C4-2B (cell line): ENCODE measurements around the gene ARHGEF4.

Experiments
- H3K27ac ChIP-seq: fragments of 450-650 bp; 2 replicates; pipeline ENCODE4 v1.5.1; 2017
- CTCF ChIP-seq: fragments of 450-650 bp; conservative IDR thresholded peaks from 2 replicates; pipeline ENCODE4 v1.5.1; 2017; ENCODE audit warnings: mild to moderate bottlenecking
- ZFX ChIP-seq: fragments of 450-650 bp; IDR thresholded peaks from 2 replicates; pipeline ENCODE4 v1.6.1; 2017

The ARHGEF4 gene

GRCh38 chr2:130836501-130837174 is at the start of gene ARHGEF4:
TSS of gene ARHGEF4 (plus strand) at chr2:130836914. CDS start at chr2:130836954, 40 bp downstream.
- 0 out of 2 replicates have a peak, but pooled peaks have one; percentile 39 for TF ChIP-seq ZFX
- TF ChIP-seq CTCF: no peak
- H3K27ac ChIP-seq: peak within 1 kb of the TSS; percentile 66

- TF ChIP-seq CTCF: no peak
- no peak for TF ChIP-seq ZFX
- no peak overlapping the region for H3K27ac ChIP-seq
These were observed 48.9 kb upstream of the ARHGEF4 start for GRCh38 chr2:130787841-130788240.

GRCh38 chr2:130790312-130790711 is 46.4 kb upstream of the ARHGEF4 start:
- no peak overlapping the region for H3K27ac ChIP-seq
- TF ChIP-seq CTCF: no peak
- no peak for TF ChIP-seq ZFX

GRCh38 chr2:130790804-130791616 is 45.7 kb upstream of the ARHGEF4 start:
- no peak overlapping the region for H3K27ac ChIP-seq
- TF ChIP-seq CTCF (no peak), ZFX (no peak)

- H3K27ac ChIP-seq: no peak overlapping the region
- TF ChIP-seq CTCF: no peak
- TF ChIP-seq ZFX: no peak
These were observed 45.1 kb upstream of the ARHGEF4 start for GRCh38 chr2:130791617-130791939.

- TF ChIP-seq ZFX (no peak), CTCF (no peak)
- H3K27ac ChIP-seq: no peak overlapping the region
These were observed 41.3 kb upstream of the ARHGEF4 start for GRCh38 chr2:130795431-130795830.

- TF ChIP-seq ZFX (no peak), CTCF (no peak)
- no peak overlapping the region for H3K27ac ChIP-seq
These were observed 40.4 kb upstream of the ARHGEF4 start for GRCh38 chr2:130796290-130796689.
